HepG2 (cell line): Measurements from ENCODE around the gene MARCO. TPM values are rescaled to one million over a fixed set of nuclear protein-coding genes. Genes with fewer than 3 reads are reported as not detected.

Source experiments
- ATAC-seq: fragments of 200-7000 bp; cut with Tn5 transposase; 3 replicates; pipeline ENCODE4 v1.9.1; 2020; ENCODE audit warnings: mild to moderate bottlenecking, moderate library complexity
- BruUV-seq: library from RNA; stranded (reverse); fragments of 400-500 nt; replicated peaks from 2 replicates; lab custom pipeline; 2021; lab: Mats Ljungman, UMichigan
- CTCF ChIA-PET: fragments of 300-600 bp; formaldehyde crosslinking; extraction: SDS; loops from one replicate; lab custom pipeline; 2021; ENCODE audit warnings: low total read pairs, inconsistent platforms, low intra/inter-chr PET ratio; lab: Yijun Ruan, JAX
- POLR2A ChIA-PET: fragments of 350-600 bp; sonication (Branson Sonifier 250); formaldehyde crosslinking; loops from one replicate; lab custom pipeline; 2020; ENCODE audit warnings: antibody characterized with exemption, inconsistent platforms; lab: Yijun Ruan, JAX
- DNase-seq: peaks from one replicate; pipeline ENCODE4 v3.0.0-alpha.2; 2015; ENCODE audit warnings: low spot score
- FAIRE-seq: peaks from 3 replicates; lab custom pipeline; 2011; peaks lifted over from hg19 to GRCh38; lab: Jason Lieb, UNC
- H2AFZ ChIP-seq: one replicate; pipeline ENCODE4 v1.6.1; 2011; ENCODE audit warnings: low read length, inconsistent platforms
- H3K27ac ChIP-seq: fragments of 300-600 bp; 3 replicates; pipeline ENCODE4 v1.8.0; 2011; ENCODE audit warnings: mixed run types, mild to moderate bottlenecking, mixed read lengths, low read length, inconsistent platforms; ENCODE audit not compliant: insufficient read depth; ENCODE audit errors: extremely low read length
- H3K27me3 ChIP-seq, 2 experiments: fragments of 200-600 bp in 1 of 2; 2 replicates in 1 of 2; 3 replicates in 1 of 2; pipeline versions ENCODE4 v1.6.0 to v1.8.0; 2011; ENCODE audit warnings: low read length in 2 of 2, mild to moderate bottlenecking in 2 of 2, moderate library complexity in 2 of 2, inconsistent platforms in 1 of 2; ENCODE audit not compliant: insufficient read depth in 2 of 2, control insufficient read depth in 1 of 2
- H3K36me3 ChIP-seq, 2 experiments: fragments of 200-600 bp in 1 of 2; replicated peaks in 1 of 2; 2 replicates in 1 of 2; 3 replicates in 1 of 2; pipeline versions ENCODE4 v1.5.1 to v1.8.0; 2011; ENCODE audit warnings: low read length in 2 of 2, inconsistent platforms in 1 of 2; ENCODE audit not compliant: insufficient read depth in 2 of 2, control insufficient read depth in 1 of 2
- H3K4me1 ChIP-seq: 2 replicates; pipeline ENCODE4 v1.5.1; 2012; ENCODE audit warnings: low read length, inconsistent platforms; ENCODE audit not compliant: insufficient read depth
- H3K4me2 ChIP-seq: 2 replicates; pipeline ENCODE4 v1.6.0; 2011; ENCODE audit warnings: low read depth, low read length, inconsistent platforms
- H3K4me3 ChIP-seq, 3 experiments: fragments of 200-600 bp in 1 of 3; sonication (generic), shearing (Covaris generic) in 1 of 3; replicated peaks in 1 of 3; 2 replicates each; pipeline ENCODE4 v1.5.1; 2011 to 2016; ENCODE audit warnings: low read length in 3 of 3, inconsistent platforms in 2 of 3, low read depth in 2 of 3, mild to moderate bottlenecking in 2 of 3, control low read depth in 1 of 3, mixed read lengths in 1 of 3; ENCODE audit not compliant: insufficient read depth in 1 of 3
- H3K79me2 ChIP-seq: one replicate; pipeline ENCODE4 v1.6.1; 2011; ENCODE audit warnings: low read length, inconsistent platforms; ENCODE audit not compliant: insufficient read depth
- H3K9ac ChIP-seq: 2 replicates; pipeline ENCODE4 v1.6.0; 2011; ENCODE audit warnings: mild to moderate bottlenecking, low read depth, low read length, inconsistent platforms; ENCODE audit not compliant: insufficient read depth
- H3K9me3 ChIP-seq: 2 replicates; pipeline ENCODE4 v1.5.1; 2012; ENCODE audit warnings: mild to moderate bottlenecking, low read length
- H4K20me1 ChIP-seq: 2 replicates; pipeline ENCODE4 v1.6.0; 2011; ENCODE audit warnings: inconsistent platforms, mild to moderate bottlenecking, low read length, moderate library complexity; ENCODE audit not compliant: insufficient read depth
- BRF2 ChIP-seq: sonication (generic); formaldehyde crosslinking; IDR thresholded peaks from 2 replicates; pipeline ENCODE4 v1.8.1; 2022; ENCODE audit warnings: mild to moderate bottlenecking, missing genetic modification reagents
- ELF1 ChIP-seq: sonication (generic); formaldehyde crosslinking; IDR thresholded peaks from 2 replicates; pipeline ENCODE4 v1.4.0; 2020; ENCODE audit warnings: missing genetic modification reagents
- FOXC1 ChIP-seq: sonication (generic); formaldehyde crosslinking; IDR thresholded peaks from 2 replicates; pipeline ENCODE4 v1.8.0; 2022; ENCODE audit warnings: mild to moderate bottlenecking, missing genetic modification reagents, borderline replicate concordance
- HNRNPUL1 ChIP-seq: fragments of 200-400 bp; formaldehyde crosslinking; IDR thresholded peaks from 2 replicates; pipeline ENCODE4 v1.6.1; 2017; ENCODE audit warnings: low read depth, mild to moderate bottlenecking, low read length, moderate library complexity
- KDM6A ChIP-seq: IDR thresholded peaks from 2 replicates; pipeline ENCODE4 v1.6.1; 2016; ENCODE audit warnings: low read depth
- MYNN ChIP-seq: sonication (generic); formaldehyde crosslinking; IDR thresholded peaks from 2 replicates; pipeline ENCODE4 v1.4.0; 2020; ENCODE audit warnings: mild to moderate bottlenecking, low read depth, missing genetic modification reagents
- NFYC ChIP-seq: IDR thresholded peaks from 2 replicates; pipeline ENCODE4 v1.6.1; 2016; ENCODE audit warnings: missing genetic modification reagents, missing compliant biosample characterization
- POGK ChIP-seq: sonication (generic); formaldehyde crosslinking; conservative IDR thresholded peaks from 2 replicates; pipeline ENCODE4 v1.8.0; 2022; ENCODE audit warnings: mild to moderate bottlenecking, moderate library complexity, missing genetic modification reagents
- PRDM10 ChIP-seq: sonication (generic); formaldehyde crosslinking; IDR thresholded peaks from 2 replicates; pipeline ENCODE4 v1.4.0; 2020; ENCODE audit warnings: low read depth, missing genetic modification reagents
- PTBP1 ChIP-seq: fragments of 200-400 bp; formaldehyde crosslinking; IDR thresholded peaks from 2 replicates; pipeline ENCODE4 v1.6.1; 2018; ENCODE audit warnings: low read length, low read depth; ENCODE audit not compliant: poor library complexity, severe bottlenecking
- RAD51 ChIP-seq: fragments of 450-650 bp; IDR thresholded peaks from 2 replicates; pipeline ENCODE4 v1.6.1; 2016; ENCODE audit warnings: borderline replicate concordance
- SPEN ChIP-seq: sonication (generic); formaldehyde crosslinking; IDR thresholded peaks from 2 replicates; pipeline ENCODE4 v1.5.1; 2020; ENCODE audit warnings: low read depth, mild to moderate bottlenecking, missing genetic modification reagents
- ZBTB49 ChIP-seq: sonication (generic); formaldehyde crosslinking; IDR thresholded peaks from 2 replicates; pipeline ENCODE4 v1.4.0; 2020; ENCODE audit warnings: missing genetic modification reagents, borderline replicate concordance
- ZEB1 ChIP-seq: IDR thresholded peaks from 2 replicates; pipeline ENCODE4 v1.6.1; 2012; ENCODE audit warnings: mild to moderate bottlenecking, low read depth, inconsistent platforms; ENCODE audit not compliant: insufficient replicate concordance
- ZNF501 ChIP-seq: sonication (generic); formaldehyde crosslinking; IDR thresholded peaks from 2 replicates; pipeline ENCODE4 v1.5.1; 2020; ENCODE audit warnings: mild to moderate bottlenecking, moderate library complexity, missing genetic modification reagents
- ZNF780A ChIP-seq: sonication (generic); formaldehyde crosslinking; IDR thresholded peaks from 2 replicates; pipeline ENCODE4 v1.8.0; 2022; ENCODE audit warnings: mild to moderate bottlenecking, missing genetic modification reagents, moderate library complexity
- WGBS: methylation state at CpG from one replicate; pipeline ENCODE4 v1.1.6; 2017; ENCODE audit warnings: low lambda C conversion rate; 5-methylcytosine and 5-hydroxymethylcytosine counted together
- in situ Hi-C: cut with HindIII; loops from 2 replicates; pipeline ENCODE4 v1.10.0; 2017; ENCODE audit warnings: low pct_unique_long_range_greater_than_20kb; ENCODE audit not compliant: extremely low pct_ligation_motif_present
- intact Hi-C: fragments of 100-400 bp; cut with micrococcal nuclease; formaldehyde crosslinking; loops from one replicate; pipeline ENCODE4 v1.10.0; 2022; ENCODE audit not compliant: unreplicated experiment
- polyA plus RNA-seq, 8 experiments: library from polyadenylated mRNA; depleted of rRNA in 3 of 8; stranded (reverse) in 7 of 8; unstranded in 1 of 8; fragments of >200 nt; fragmentation: Illumina TruSeq in 4 of 8; extraction: Trizol in 4 of 8; gene quantifications; 2 replicates each; pipeline versions ENCODE4 v1.2.1 to v1.2.3, GENCODE V29; 2011 to 2016; ENCODE audit warnings: low read depth in 4 of 8, missing spikeins in 1 of 8, mixed read lengths in 1 of 8; ENCODE audit not compliant: insufficient read depth in 1 of 8
- total RNA-seq, 5 experiments: library from RNA; depleted of rRNA; stranded (reverse); fragments of >200 nt; fragmentation: Illumina TruSeq; extraction: Trizol; gene quantifications; 2 replicates each; pipeline ENCODE4 v1.2.3, GENCODE V29; 2016; ENCODE audit warnings: low read depth in 1 of 5

Gene MARCO
- total and polyA plus RNA-seq, 2 of the 13 experiments (the other 11 are each of a cell fraction or from before 2014, with no cell fraction given): not detected

GRCh38 chr2:118936936-118937335 lies 5.1 kb upstream of the MARCO start (continued):
- no peak for TF ChIP-seq ZBTB49
- TF ChIP-seq KDM6A (CRISPR knock-in tag): no peak
- TF ChIP-seq NFYC (CRISPR knock-in tag): no peak
- TF ChIP-seq MYNN (CRISPR knock-in tag): no peak
- TF ChIP-seq PRDM10 (CRISPR knock-in tag): no peak
- TF ChIP-seq SPEN (CRISPR knock-in tag): no peak
- no peak for TF ChIP-seq PTBP1
- TF ChIP-seq, all 625 proteins: peak for 0

GRCh38 chr2:118937817-118938216 lies 4.2 kb upstream of the MARCO start:
- Histone ChIP-seq H3K4me3 (no peak overlapping the region), H3K9me3 (peaks cover 14% of the 10 kb centered on the region), H3K27ac (no peak overlapping the region), H3K79me2 (no peaks in the 10 kb centered on the region), H3K9ac (no peak overlapping the region), H3K4me2 (no peak overlapping the region), H4K20me1 (no peaks in the 10 kb centered on the region), H3K4me1 (no peaks in the 10 kb centered on the region), H3K27me3 (no peaks in the 10 kb centered on the region), H2AFZ (no peak overlapping the region), H3K36me3 (no peaks in the 10 kb centered on the region)
- ATAC-seq (no peak), DNase-seq (no peak), FAIRE-seq (no peak)
- BruUV-seq: no TSS peak
- POLR2A ChIA-PET: no interaction called here
- CTCF ChIA-PET: no interaction called here
- intact Hi-C loops (no loop called here), in situ Hi-C loops (no loop called here)
- WGBS: 10% methylated on average over 1 of the region's 1 CpG
- TF ChIP-seq ZNF780A (CRISPR knock-in tag) (no peak), HNRNPUL1 (no peak), ZEB1 (no peak), ZNF501 (CRISPR knock-in tag) (no peak), RAD51 (no peak), POGK (no peak), BRF2 (no peak), FOXC1 (CRISPR knock-in tag) (no peak), ELF1 (no peak)
